Activated B cell treated with CpG ODN at 0.5 μM for 24 hours (primary cell): ENCODE results near the gene TCERG1L. TPM values are rescaled to one million over a fixed set of nuclear protein-coding genes. Genes with fewer than 3 reads are reported as not detected.

Experiments
- ATAC-seq: fragments of 200-7000 bp; cut with Tn5 transposase; one replicate; pipeline ENCODE4 v1.10.0; 2021; ENCODE audit warnings: low read depth, mild to moderate bottlenecking, moderate library complexity
- CTCF ChIA-PET: fragments of 350-600 bp; sonication (Branson Sonifier 250); formaldehyde crosslinking; loops from one replicate; lab custom pipeline; 2021; ENCODE audit warnings: antibody characterized with exemption; lab: Charles Lee
- POLR2A ChIA-PET: fragments of 350-600 bp; sonication (Branson Sonifier 250); formaldehyde crosslinking; loops from one replicate; lab custom pipeline; 2021; ENCODE audit warnings: antibody characterized with exemption; lab: Charles Lee
- DNase-seq: peaks from one replicate; pipeline ENCODE4 v3.0.0; 2022
- H3K27ac Mint-ChIP-seq: one replicate; pipeline ENCODE4 v1.8.0; 2020; ENCODE audit warnings: mixed read lengths
- H3K27me3 Mint-ChIP-seq: one replicate; pipeline ENCODE4 v1.8.0; 2021; ENCODE audit warnings: mixed read lengths
- H3K36me3 Mint-ChIP-seq: one replicate; pipeline ENCODE4 v1.8.0; 2021; ENCODE audit warnings: low read depth, mixed read lengths
- H3K4me1 Mint-ChIP-seq: one replicate; pipeline ENCODE4 v1.8.0; 2021; ENCODE audit warnings: mixed read lengths
- H3K4me3 Mint-ChIP-seq: one replicate; pipeline ENCODE4 v1.8.0; 2020; ENCODE audit warnings: mild to moderate bottlenecking, mixed read lengths
- H3K9me3 Mint-ChIP-seq: one replicate; pipeline ENCODE4 v1.8.0; 2020; ENCODE audit warnings: mixed read lengths
- intact Hi-C: fragments of 100-400 bp; cut with micrococcal nuclease; formaldehyde crosslinking; loops from one replicate; pipeline ENCODE4 v1.15.1; 2024
- total RNA-seq: library from RNA; stranded (reverse); gene quantifications from 2 replicates; pipeline ENCODE4 v1.2.3, GENCODE V29; 2022
- TF ChIP-seq, protein P1 (sequence below): fragments of 200-600 bp; IDR thresholded peaks from one replicate; pipeline ENCODE4 v1.8.0; 2022; ENCODE audit warnings: antibody characterized with exemption, mild to moderate bottlenecking

The TCERG1L gene
- total RNA-seq, 1 donor from 2014 or later: not detected

DNA sequence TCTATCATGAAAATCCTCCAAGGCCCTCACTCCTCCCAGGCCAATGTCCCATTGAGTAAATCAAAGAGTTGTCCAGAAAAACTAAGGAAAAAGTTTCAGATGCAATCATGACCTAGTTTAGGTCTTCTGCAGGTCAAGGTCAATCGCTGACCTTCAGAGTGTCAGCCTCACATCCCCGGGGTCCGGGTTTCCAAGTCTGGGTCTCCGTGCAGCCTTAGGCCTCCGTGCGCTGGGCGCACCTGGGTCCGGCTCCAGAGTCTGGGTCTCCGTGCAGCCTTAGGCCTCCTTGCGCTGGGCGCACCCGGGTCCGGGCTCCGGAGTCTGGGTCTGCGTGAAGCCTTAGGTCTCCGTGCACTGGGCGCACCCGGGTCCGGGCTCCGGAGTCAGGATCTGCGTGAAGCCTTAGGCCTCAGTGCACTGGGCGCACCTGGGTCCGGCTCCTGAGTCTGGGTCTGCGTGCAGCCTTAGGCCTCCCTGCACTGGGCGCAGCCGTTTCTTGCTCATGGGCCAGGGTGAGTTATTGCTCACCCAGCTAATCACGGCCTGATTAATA is 236.2 kb downstream of the TCERG1L start:
- H3K27me3 Mint-ChIP-seq: no peaks in the 10 kb centered on the region
- POLR2A ChIA-PET: no interaction called here
- no peaks in the 10 kb centered on the region for H3K4me1 Mint-ChIP-seq
- DNase-seq: no peak
- TF ChIP-seq, protein P1, sequence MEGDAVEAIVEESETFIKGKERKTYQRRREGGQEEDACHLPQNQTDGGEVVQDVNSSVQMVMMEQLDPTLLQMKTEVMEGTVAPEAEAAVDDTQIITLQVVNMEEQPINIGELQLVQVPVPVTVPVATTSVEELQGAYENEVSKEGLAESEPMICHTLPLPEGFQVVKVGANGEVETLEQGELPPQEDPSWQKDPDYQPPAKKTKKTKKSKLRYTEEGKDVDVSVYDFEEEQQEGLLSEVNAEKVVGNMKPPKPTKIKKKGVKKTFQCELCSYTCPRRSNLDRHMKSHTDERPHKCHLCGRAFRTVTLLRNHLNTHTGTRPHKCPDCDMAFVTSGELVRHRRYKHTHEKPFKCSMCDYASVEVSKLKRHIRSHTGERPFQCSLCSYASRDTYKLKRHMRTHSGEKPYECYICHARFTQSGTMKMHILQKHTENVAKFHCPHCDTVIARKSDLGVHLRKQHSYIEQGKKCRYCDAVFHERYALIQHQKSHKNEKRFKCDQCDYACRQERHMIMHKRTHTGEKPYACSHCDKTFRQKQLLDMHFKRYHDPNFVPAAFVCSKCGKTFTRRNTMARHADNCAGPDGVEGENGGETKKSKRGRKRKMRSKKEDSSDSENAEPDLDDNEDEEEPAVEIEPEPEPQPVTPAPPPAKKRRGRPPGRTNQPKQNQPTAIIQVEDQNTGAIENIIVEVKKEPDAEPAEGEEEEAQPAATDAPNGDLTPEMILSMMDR: no peak
- no peak overlapping the region for H3K27ac Mint-ChIP-seq
- H3K9me3 Mint-ChIP-seq: no peaks in the 10 kb centered on the region
- intact Hi-C loops: no loop called here
- H3K36me3 Mint-ChIP-seq: no peaks in the 10 kb centered on the region
- CTCF ChIA-PET: no interaction called here
- H3K4me3 Mint-ChIP-seq: no peak overlapping the region
- no peak for ATAC-seq

DNA sequence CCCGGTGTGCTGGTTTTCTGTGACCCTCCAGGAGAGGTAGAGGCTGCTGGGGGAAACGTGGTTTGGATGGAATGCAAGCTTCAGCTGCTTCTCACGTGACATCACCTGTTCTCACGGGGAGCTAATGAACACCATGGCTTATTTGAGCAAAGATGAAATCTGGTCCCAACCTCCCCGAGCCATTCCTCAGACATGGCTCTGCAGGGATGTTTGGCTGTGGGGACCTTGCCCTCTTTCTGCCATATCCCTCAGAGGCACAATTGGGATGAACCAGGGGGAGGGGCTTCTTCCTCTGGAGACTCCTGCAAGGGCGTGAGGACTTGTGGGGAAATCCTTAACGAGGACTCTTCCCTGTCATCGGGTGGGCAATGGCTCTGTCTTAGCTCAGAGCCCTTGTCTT is 236.8 kb downstream of the TCERG1L start:
- TF ChIP-seq, protein P1: no peak
- H3K4me1 Mint-ChIP-seq: no peaks in the 10 kb centered on the region
- H3K27ac Mint-ChIP-seq: no peak overlapping the region
- no peaks in the 10 kb centered on the region for H3K27me3 Mint-ChIP-seq
- no peak overlapping the region for H3K4me3 Mint-ChIP-seq
- POLR2A ChIA-PET: no interaction called here
- intact Hi-C loops: no loop called here
- no peaks in the 10 kb centered on the region for H3K36me3 Mint-ChIP-seq
- CTCF ChIA-PET: no interaction called here
- no peaks in the 10 kb centered on the region for H3K9me3 Mint-ChIP-seq
- DNase-seq: no peak
- no peak for ATAC-seq

DNA sequence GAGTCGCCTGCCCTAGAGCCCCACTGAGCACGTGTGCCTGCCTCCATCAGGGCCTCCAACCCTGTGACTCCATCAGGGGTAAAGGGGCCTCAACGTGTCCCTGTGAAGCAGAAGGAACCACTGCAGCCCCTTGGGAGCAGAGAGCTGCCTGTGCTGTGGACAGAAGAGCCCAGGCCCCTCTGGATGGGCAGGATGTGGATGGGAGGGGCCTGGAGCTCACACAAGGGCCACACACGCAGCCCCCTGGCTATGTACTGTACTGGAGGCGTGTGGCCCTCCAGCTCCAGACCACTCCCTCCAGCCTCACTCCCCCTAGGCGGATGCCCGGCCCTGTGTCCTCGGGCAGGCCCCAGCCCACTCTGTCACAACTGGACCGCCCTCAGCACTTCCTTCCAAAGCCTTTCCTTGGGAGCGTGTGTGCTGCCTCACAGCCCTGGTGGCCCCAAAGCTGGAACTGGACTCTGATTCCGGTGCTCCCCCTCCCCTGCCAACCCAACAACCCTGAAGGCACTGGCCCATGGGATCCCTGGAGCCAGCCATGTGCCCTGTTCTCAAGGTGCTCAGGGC is 238.0 kb downstream of the TCERG1L start:
- DNase-seq (no peak), ATAC-seq (no peak)
- ChIA-PET POLR2A (no interaction called here), CTCF (no interaction called here)
- Mint-ChIP-seq H3K27ac (no peak overlapping the region), H3K27me3 (no peaks in the 10 kb centered on the region), H3K4me3 (no peak overlapping the region), H3K4me1 (no peaks in the 10 kb centered on the region), H3K9me3 (no peaks in the 10 kb centered on the region), H3K36me3 (no peaks in the 10 kb centered on the region)
- intact Hi-C loops: no loop called here
- TF ChIP-seq, protein P1: no peak

DNA sequence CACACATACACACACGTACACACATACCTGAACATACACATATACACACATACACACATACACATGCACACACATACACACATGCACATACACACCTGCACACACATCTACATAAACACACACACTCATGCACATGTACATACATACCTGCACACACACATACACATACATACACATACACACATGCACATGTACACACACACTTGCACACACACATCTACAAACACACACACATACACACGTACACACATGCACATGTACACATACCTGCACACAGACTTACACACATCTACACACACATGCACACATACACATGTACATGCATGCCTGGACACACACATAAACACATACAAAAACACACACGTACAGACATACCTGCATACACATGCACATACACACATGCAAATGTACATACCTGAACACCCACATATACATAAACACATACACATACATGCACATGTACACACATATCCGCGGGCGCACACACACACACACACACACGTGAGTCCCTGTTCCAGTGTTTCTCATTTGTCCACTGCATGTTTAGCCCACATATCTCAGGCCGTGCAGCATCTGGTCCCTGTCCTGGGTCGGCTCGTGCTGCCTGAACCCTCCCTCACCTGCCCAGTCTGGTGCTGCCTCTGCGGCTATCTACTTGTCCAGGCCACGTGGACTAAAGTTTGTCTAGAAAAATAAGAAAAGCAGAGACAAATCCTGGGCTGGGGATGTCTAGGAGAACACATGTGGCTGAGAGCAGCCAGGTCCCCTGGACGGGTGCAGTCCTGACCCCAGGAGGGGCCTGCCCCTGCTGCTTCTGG is 238.7 kb downstream of the TCERG1L start:
- no peak overlapping the region for H3K27ac Mint-ChIP-seq
- H3K4me1 Mint-ChIP-seq: no peaks in the 10 kb centered on the region
- no peak for DNase-seq
- H3K27me3 Mint-ChIP-seq: no peaks in the 10 kb centered on the region
- ATAC-seq: no peak
- H3K36me3 Mint-ChIP-seq: no peaks in the 10 kb centered on the region
- intact Hi-C loops: no loop called here
- TF ChIP-seq, protein P1: no peak
- ChIA-PET POLR2A (no interaction called here), CTCF (no interaction called here)
- H3K9me3 Mint-ChIP-seq: no peaks in the 10 kb centered on the region
- H3K4me3 Mint-ChIP-seq: no peak overlapping the region

DNA sequence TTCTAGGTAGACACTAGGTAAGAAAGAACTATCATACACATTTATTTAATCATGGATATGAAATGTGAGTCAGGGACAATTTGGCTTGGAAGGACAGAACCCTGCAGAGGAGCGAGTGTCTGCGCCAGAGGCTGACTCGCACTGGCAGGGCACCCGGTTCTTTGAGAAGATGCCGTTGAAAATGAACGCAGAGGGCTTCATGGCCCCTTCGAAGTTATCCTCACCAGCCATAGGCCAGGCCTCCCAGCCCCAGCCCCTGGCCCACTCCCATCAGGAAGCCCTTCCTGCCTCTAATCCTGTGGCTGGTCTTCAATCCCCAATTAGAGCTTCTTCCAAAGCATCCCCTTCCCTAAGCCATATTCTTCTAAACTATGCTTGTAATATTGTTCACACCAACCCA is 239.8 kb downstream of the TCERG1L start:
- intact Hi-C loops: no loop called here
- H3K4me1 Mint-ChIP-seq: no peaks in the 10 kb centered on the region
- no peaks in the 10 kb centered on the region for H3K9me3 Mint-ChIP-seq
- no peaks in the 10 kb centered on the region for H3K27me3 Mint-ChIP-seq
- POLR2A ChIA-PET: no interaction called here
- TF ChIP-seq, protein P1: no peak
- ATAC-seq (no peak), DNase-seq (no peak)
- H3K4me3 Mint-ChIP-seq: no peak overlapping the region
- no peaks in the 10 kb centered on the region for H3K36me3 Mint-ChIP-seq
- no peak overlapping the region for H3K27ac Mint-ChIP-seq
- CTCF ChIA-PET: no interaction called here
